Epithelial cell of proximal tubule (primary cell): ENCODE results near the gene COL5A1. TPM values are rescaled to one million over a fixed set of nuclear protein-coding genes. Genes with fewer than 3 reads are reported as not detected.

Source experiments
- DNase-seq: peaks from one replicate; pipeline ENCODE4 v3.0.0-alpha.2; 2011; ENCODE audit warnings: low read depth
- H3K4me3 ChIP-seq: 2 replicates; pipeline ENCODE4 v1.5.1; 2011; ENCODE audit warnings: low read depth, mild to moderate bottlenecking, low read length
- CTCF ChIP-seq: conservative IDR thresholded peaks from 2 replicates; pipeline ENCODE4 v1.5.1; 2012; ENCODE audit warnings: low read depth, mild to moderate bottlenecking, low read length
- total RNA-seq: library from RNA; depleted of rRNA; stranded (reverse); fragments of >200 nt; gene quantifications from 2 replicates; pipeline ENCODE4 v1.2.3, GENCODE V29; 2015

COL5A1 gene
- total RNA-seq, 1 donor from 2014 or later = 16.0 TPM

- H3K4me3 ChIP-seq = no peak overlapping the region
- TF ChIP-seq CTCF = no peak
- DNase-seq = no peak
These were observed 81.4 kb downstream of the COL5A1 start for GRCh38 chr9:134723037-134723436.

- no peak overlapping the region for H3K4me3 ChIP-seq
- DNase-seq = no peak
- TF ChIP-seq CTCF = no peak
These were observed 82.0 kb downstream of the COL5A1 start for GRCh38 chr9:134723491-134724190.

- no peak for TF ChIP-seq CTCF
- no peak overlapping the region for H3K4me3 ChIP-seq
- DNase-seq = no peak
These were observed 82.8 kb downstream of the COL5A1 start for GRCh38 chr9:134724202-134724911.

- no peak for TF ChIP-seq CTCF
- H3K4me3 ChIP-seq = no peak overlapping the region
- DNase-seq = no peak
These were observed 83.5 kb downstream of the COL5A1 start for GRCh38 chr9:134724912-134725604.

- TF ChIP-seq CTCF = no peak
- DNase-seq = no peak
- no peak overlapping the region for H3K4me3 ChIP-seq
These were observed 84.0 kb downstream of the COL5A1 start for GRCh38 chr9:134725605-134725940.

- DNase-seq = no peak
- no peak for TF ChIP-seq CTCF
- H3K4me3 ChIP-seq = no peak overlapping the region
These were observed 84.6 kb downstream of the COL5A1 start for GRCh38 chr9:134726026-134726721.
